Measurements from ENCODE around the gene MYO18B. TPM values are rescaled to one million over a fixed set of nuclear protein-coding genes. Genes with fewer than 3 reads are reported as not detected.

MYO18B gene
- total RNA-seq, 1 experiment from 2014 or later: not detected

DNA sequence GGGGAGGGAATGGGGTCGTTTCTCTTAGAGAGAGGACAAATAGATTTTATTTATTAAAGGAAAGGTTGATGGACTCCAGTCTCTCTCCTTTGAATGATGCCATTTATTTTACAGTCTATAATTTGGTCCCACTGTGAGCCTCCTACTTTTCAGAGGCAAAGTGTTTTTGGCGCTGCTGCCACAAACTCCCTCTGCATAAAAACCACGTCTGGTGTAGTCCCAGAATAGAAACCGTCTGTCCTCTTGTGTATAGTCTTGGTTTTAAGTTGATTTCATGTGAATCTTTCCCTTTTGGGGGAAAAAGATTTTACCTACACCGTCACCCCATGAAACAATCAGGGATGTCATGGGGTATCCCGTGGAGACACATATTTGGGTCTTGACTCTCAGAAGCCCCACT, 283.6 kb downstream of the MYO18B start:
- no TSS peak for BruUV-seq (replicated peaks)
- no peak overlapping the region for H3K27ac ChIP-seq (ENCODE audit: low read length)
- intact Hi-C loops (cut with micrococcal nuclease): no loop called here
- POLR2A ChIA-PET (ENCODE audit: unreplicated experiment): no interaction called here
- H3K27me3 ChIP-seq (ENCODE audit: low read length): no peaks in the 10 kb centered on the region
- no peak overlapping the region for H3K9ac ChIP-seq (ENCODE audit: low read length)
- no peaks in the 10 kb centered on the region for H3F3A ChIP-seq (ENCODE audit: low read length, unreplicated experiment)
- TF ChIP-seq CTCF (conservative IDR thresholded peaks at IDR 0.05; ENCODE audit: low read depth, low read length): no peak
- no peak for TF ChIP-seq EZH2 (IDR thresholded peaks at IDR 0.05; ENCODE audit: low read length, unreplicated experiment)
- no peak for TF ChIP-seq EZH2phosphoT487 (IDR thresholded peaks at IDR 0.05; ENCODE audit: borderline replicate concordance, low read length)
- H3K36me3 ChIP-seq (ENCODE audit: low read depth, low read length): no peaks in the 10 kb centered on the region
- no peaks in the 10 kb centered on the region for H3K9me3 ChIP-seq (ENCODE audit: low read length)
- H3K4me3 ChIP-seq (ENCODE audit: low read length): no peak overlapping the region
- H4K20me1 ChIP-seq (ENCODE audit: low read length): no peaks in the 10 kb centered on the region
- no peak overlapping the region for H3K4me2 ChIP-seq (ENCODE audit: low read length)
- ATAC-seq: no peak
- H3K9me2 ChIP-seq (replicated peaks; ENCODE audit: low read length): no peaks in the 10 kb centered on the region
- no peak for DNase-seq
- CTCF ChIA-PET: no interaction called here
- H2AFZ ChIP-seq (ENCODE audit: low read length): no peak overlapping the region
- no peaks in the 10 kb centered on the region for H3K4me1 ChIP-seq (ENCODE audit: insufficient read depth, low read length)
- H3K79me2 ChIP-seq (ENCODE audit: low read length): no peaks in the 10 kb centered on the region

DNA sequence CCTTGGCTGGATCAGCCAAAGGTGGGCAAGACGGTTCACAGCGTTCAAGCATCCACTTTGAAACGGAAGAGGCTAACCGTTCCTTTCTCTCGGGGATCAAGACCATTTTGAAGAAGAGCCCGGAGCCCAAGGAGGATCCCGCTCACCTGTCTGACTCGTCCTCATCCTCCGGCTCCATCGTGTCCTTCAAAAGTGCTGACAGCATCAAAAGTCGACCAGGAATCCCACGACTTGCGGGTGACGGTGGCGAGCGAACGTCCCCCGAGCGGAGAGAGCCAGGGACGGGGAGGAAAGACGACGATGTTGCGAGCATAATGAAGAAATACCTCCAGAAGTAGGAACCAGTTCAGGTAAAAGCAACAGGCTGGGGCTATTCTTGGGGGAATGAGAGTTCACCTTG, 285.4 kb downstream of the MYO18B start:
- no peak overlapping the region for H3K4me3 ChIP-seq (ENCODE audit: low read length)
- ATAC-seq (no peak), DNase-seq (no peak)
- no TSS peak for BruUV-seq (replicated peaks)
- TF ChIP-seq EZH2phosphoT487 (IDR thresholded peaks at IDR 0.05; ENCODE audit: borderline replicate concordance, low read length): no peak
- no peak for TF ChIP-seq EZH2 (IDR thresholded peaks at IDR 0.05; ENCODE audit: low read length, unreplicated experiment)
- no peak for TF ChIP-seq CTCF (conservative IDR thresholded peaks at IDR 0.05; ENCODE audit: low read depth, low read length)
- H2AFZ ChIP-seq (ENCODE audit: low read length): no peak overlapping the region
- H4K20me1 ChIP-seq (ENCODE audit: low read length): no peaks in the 10 kb centered on the region
- H3K4me2 ChIP-seq (ENCODE audit: low read length): no peak overlapping the region
- no peaks in the 10 kb centered on the region for H3K9me2 ChIP-seq (replicated peaks; ENCODE audit: low read length)
- H3F3A ChIP-seq (ENCODE audit: low read length, unreplicated experiment): no peaks in the 10 kb centered on the region
- H3K9ac ChIP-seq (ENCODE audit: low read length): no peak overlapping the region
- H3K4me1 ChIP-seq (ENCODE audit: insufficient read depth, low read length): no peaks in the 10 kb centered on the region
- ChIA-PET POLR2A (ENCODE audit: unreplicated experiment) (no interaction called here), CTCF (no interaction called here)
- H3K27ac ChIP-seq (ENCODE audit: low read length): no peak overlapping the region
- intact Hi-C loops (cut with micrococcal nuclease): no loop called here
- no peaks in the 10 kb centered on the region for H3K79me2 ChIP-seq (ENCODE audit: low read length)
- H3K27me3 ChIP-seq (ENCODE audit: low read length): no peaks in the 10 kb centered on the region
- H3K36me3 ChIP-seq (ENCODE audit: low read depth, low read length): no peaks in the 10 kb centered on the region
- H3K9me3 ChIP-seq (ENCODE audit: low read length): no peaks in the 10 kb centered on the region

- no peaks in the 10 kb centered on the region for H4K20me1 ChIP-seq (ENCODE audit: low read length)
- no peaks in the 10 kb centered on the region for H3F3A ChIP-seq (ENCODE audit: low read length, unreplicated experiment)
- no peaks in the 10 kb centered on the region for H3K4me1 ChIP-seq (ENCODE audit: insufficient read depth, low read length)
- intact Hi-C loops (cut with micrococcal nuclease): no loop called here
- no peaks in the 10 kb centered on the region for H3K27me3 ChIP-seq (ENCODE audit: low read length)
- no TSS peak for BruUV-seq (replicated peaks)
- H3K9me3 ChIP-seq (ENCODE audit: low read length): no peaks in the 10 kb centered on the region
- H3K9me2 ChIP-seq (replicated peaks; ENCODE audit: low read length): no peaks in the 10 kb centered on the region
- ChIA-PET POLR2A (ENCODE audit: unreplicated experiment) (no interaction called here), CTCF (no interaction called here)
- no peaks in the 10 kb centered on the region for H3K79me2 ChIP-seq (ENCODE audit: low read length)
- no peak overlapping the region for H3K4me2 ChIP-seq (ENCODE audit: low read length)
- H3K9ac ChIP-seq (ENCODE audit: low read length): no peak overlapping the region
- H2AFZ ChIP-seq (ENCODE audit: low read length): no peak overlapping the region
- no peak overlapping the region for H3K27ac ChIP-seq (ENCODE audit: low read length)
- no peak overlapping the region for H3K4me3 ChIP-seq (ENCODE audit: low read length)
- no peak for DNase-seq
- no peak for ATAC-seq
- TF ChIP-seq EZH2 (IDR thresholded peaks at IDR 0.05; ENCODE audit: low read length, unreplicated experiment) (no peak), EZH2phosphoT487 (IDR thresholded peaks at IDR 0.05; ENCODE audit: borderline replicate concordance, low read length) (no peak), CTCF (conservative IDR thresholded peaks at IDR 0.05; ENCODE audit: low read depth, low read length) (no peak)
- H3K36me3 ChIP-seq (ENCODE audit: low read depth, low read length): no peaks in the 10 kb centered on the region
Observed at GRCh38 chr22:26031641-26032040, 289.7 kb downstream of the MYO18B start.

All from PC-3 (cell line).